ENCODE measurements around the gene AFTPH. TPM values are rescaled to one million over a fixed set of nuclear protein-coding genes. Genes with fewer than 3 reads are reported as not detected.
A peak's percentile ranks its signal among the peaks of the same experiment; 100 is the strongest.

The AFTPH gene
- total RNA-seq, 4 donors from 2014 or later: 23.0 to 35.5 (median 27.7) TPM

DNA sequence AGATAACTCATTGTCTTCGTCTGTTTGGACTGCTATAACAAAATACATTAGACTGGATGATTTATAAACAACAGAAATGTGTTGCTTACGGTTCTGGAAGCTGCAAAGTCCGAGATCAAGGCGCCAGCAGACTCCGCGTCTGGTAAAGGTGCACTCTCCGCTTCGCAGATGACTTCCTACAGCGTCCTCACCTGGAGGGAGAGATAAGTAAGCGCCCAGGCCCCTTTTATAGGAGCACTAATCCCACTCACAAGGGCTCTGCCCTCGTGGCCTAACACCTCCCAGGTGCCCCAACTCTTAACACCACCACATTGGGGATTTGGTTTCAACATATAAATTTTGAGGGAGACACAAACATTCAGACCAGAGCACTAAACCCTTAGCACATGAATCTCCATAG, 78.3 kb downstream of the AFTPH start:
- DNase-seq (ENCODE audit: low spot score) (no peak), ATAC-seq (ENCODE audit: low FRiP score) (no peak)
- TF ChIP-seq, protein P1, sequence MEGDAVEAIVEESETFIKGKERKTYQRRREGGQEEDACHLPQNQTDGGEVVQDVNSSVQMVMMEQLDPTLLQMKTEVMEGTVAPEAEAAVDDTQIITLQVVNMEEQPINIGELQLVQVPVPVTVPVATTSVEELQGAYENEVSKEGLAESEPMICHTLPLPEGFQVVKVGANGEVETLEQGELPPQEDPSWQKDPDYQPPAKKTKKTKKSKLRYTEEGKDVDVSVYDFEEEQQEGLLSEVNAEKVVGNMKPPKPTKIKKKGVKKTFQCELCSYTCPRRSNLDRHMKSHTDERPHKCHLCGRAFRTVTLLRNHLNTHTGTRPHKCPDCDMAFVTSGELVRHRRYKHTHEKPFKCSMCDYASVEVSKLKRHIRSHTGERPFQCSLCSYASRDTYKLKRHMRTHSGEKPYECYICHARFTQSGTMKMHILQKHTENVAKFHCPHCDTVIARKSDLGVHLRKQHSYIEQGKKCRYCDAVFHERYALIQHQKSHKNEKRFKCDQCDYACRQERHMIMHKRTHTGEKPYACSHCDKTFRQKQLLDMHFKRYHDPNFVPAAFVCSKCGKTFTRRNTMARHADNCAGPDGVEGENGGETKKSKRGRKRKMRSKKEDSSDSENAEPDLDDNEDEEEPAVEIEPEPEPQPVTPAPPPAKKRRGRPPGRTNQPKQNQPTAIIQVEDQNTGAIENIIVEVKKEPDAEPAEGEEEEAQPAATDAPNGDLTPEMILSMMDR (IDR thresholded peaks at IDR 0.05): no peak

DNA sequence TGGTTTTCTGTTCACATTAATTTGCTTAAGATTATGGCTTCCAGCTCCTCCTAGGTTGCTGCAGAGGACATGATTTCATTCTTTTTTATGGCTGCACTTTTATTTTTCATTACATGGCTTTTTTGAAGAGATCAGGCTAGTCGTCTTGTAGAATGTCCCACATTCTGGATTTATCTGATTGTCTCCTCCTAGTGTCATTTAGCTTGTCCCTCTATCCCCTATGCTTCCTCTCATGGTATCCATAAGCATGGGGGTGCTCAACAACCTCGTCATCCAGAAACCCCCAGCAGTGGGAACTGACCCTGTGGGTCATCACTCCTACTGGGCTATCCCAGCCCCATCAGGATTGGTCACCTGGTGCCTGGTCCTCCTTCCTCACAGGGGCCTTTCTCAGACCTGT, 80.0 kb downstream of the AFTPH start:
- DNase-seq (ENCODE audit: low spot score): no peak
- no peak for ATAC-seq (ENCODE audit: low FRiP score)
- TF ChIP-seq, protein P1 (IDR thresholded peaks at IDR 0.05): no peak

DNA sequence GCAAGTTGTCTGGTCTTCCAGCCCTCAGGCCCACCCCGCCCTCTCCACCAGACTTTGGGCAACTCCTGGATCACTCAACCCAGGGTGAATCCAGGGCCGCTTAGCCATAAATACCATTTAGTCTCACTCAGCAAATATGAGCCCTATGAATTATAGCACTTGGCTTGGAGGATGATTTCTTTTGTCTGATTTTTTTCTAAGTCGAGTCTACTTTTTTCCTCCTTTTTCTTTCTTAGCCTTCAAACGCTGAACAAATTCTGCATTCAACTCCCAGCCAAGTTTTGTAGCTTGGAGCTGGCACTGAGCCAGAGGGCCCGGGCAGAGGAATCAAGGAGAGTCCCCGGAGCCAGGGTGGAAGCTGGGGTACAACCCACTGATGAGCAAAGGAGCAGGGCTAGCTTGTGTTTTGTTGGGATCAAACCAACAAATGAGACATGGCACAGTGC, 80.9 kb downstream of the AFTPH start:
- ATAC-seq (ENCODE audit: low FRiP score) (peak; percentile 76), DNase-seq (ENCODE audit: low spot score) (no peak)
- TF ChIP-seq, protein P1 (IDR thresholded peaks at IDR 0.05): no peak

DNA sequence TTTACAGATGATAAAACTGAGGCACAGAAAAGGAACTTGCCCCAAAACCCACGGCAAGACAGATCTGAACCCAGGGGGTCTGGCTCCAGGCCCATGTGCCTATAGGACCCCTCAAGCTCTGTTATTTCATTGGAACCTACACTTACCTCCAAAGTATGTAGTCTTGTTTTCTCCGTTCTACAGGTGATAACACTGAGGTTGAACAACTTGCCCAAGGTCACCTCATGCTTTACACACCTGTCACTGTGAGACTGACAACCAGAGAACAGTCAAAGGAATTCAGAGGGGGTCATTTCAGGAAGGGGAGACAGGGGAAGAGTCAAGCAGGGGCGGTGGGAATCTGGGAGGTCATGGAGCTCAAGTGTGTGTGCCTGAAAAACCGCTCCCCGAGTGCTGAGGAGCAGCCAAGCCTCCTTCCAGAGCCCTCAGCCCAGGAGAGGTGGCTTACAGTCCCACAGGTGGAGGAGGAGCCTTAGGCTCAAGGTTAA, 81.9 kb downstream of the AFTPH start:
- DNase-seq (ENCODE audit: low spot score) (no peak), ATAC-seq (ENCODE audit: low FRiP score) (no peak)
- TF ChIP-seq, protein P1 (IDR thresholded peaks at IDR 0.05): no peak

DNA sequence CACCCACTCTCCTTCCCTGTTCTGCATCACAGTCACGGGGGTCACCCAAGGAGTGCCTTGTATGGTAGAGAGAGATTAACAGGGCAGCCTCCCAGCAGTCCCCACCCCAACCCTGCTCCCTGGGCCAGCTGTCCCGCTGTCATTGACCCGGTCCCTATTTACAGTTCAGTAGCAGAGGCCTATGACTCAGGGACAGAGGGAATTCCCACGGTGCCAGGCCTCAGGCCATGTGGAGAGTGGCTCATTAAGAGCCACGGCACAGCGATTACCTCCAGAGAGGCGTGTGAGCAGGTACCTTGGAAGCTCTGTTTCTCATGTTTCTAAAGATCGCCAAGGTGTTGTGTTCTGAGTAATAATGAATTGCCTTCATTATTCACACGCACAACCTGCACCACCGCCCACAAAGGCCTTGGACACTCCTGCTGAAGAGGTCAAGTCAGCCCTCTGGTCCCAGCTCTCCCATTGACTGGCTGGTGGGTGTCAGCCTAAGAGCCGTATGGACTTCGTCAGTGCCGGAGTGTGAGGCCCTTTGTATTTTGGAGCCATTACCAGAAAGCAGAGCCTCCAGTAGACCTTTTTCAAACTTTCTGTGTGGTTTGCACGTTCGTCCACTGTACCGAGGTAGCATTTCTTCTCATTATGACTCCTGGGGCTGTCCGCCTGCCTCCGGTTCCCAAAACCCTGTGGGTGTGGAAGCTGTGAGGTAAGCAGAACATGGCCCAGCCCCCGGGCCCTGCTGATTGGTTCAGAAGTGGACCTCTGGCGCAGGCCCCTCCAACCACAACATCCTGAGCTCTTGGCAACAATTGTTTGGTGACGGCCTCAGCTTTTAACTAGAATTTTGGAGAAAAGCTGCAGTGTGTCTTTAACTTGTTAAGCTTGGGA, 82.6 kb downstream of the AFTPH start:
- DNase-seq (ENCODE audit: low spot score) (peak; percentile 62), ATAC-seq (ENCODE audit: low FRiP score) (peak; percentile 47)
- TF ChIP-seq, protein P1 (IDR thresholded peaks at IDR 0.05): no peak

DNA sequence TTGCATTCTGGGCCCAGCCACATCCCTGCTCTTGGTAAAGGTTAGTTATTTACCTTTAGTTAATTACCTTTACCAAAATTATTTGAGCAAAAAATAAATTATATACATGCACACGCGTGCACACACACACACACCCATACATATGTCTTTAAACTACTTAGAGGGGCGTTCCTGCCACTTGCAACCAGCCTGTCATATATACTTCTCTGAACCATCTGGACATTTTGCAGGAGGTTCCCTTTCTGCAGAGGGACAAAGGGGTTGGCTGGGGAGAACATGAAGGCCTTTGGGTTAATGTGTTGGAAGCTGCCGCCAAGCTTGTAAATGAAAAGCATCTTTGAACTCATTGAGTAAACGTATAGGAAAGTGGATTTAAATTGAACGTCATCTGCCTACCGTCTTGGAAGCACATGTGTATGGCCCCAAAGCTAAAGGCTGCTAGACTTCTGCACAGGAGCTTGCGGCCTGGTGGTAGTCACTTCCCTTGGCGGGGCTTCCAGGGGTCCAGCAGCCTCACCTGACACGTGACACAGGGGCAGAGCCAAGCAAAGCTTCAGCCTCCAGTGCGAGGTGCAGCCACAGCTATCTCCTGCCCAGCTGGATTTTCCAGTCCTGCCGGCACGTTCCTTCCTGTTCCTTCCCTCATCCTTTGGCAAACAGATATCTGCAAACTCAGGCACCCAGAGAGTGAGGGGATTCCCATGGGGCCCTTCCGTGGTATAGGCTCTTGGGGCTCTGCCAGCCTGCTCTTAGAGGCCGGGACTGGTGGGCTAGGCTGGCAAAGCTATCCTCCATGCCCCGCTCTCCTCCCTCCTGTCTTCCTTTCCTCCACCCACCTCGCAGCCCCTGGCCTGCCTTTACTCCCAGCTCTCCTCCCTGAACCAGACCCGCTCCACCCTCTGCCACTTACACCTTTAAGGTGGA, 83.5 kb downstream of the AFTPH start:
- DNase-seq (ENCODE audit: low spot score) (no peak), ATAC-seq (ENCODE audit: low FRiP score) (no peak)
- TF ChIP-seq, protein P1 (IDR thresholded peaks at IDR 0.05): no peak

Measured in omental fat pad (tissue), 4 donors.